ENCODE results near the gene WDR4.
"Not testable (repeated sequence)": the region's sequence is repeated elsewhere in the genome, so short reads cannot be mapped to it uniquely, and the experiment has no call there.

The WDR4 gene

DNA sequence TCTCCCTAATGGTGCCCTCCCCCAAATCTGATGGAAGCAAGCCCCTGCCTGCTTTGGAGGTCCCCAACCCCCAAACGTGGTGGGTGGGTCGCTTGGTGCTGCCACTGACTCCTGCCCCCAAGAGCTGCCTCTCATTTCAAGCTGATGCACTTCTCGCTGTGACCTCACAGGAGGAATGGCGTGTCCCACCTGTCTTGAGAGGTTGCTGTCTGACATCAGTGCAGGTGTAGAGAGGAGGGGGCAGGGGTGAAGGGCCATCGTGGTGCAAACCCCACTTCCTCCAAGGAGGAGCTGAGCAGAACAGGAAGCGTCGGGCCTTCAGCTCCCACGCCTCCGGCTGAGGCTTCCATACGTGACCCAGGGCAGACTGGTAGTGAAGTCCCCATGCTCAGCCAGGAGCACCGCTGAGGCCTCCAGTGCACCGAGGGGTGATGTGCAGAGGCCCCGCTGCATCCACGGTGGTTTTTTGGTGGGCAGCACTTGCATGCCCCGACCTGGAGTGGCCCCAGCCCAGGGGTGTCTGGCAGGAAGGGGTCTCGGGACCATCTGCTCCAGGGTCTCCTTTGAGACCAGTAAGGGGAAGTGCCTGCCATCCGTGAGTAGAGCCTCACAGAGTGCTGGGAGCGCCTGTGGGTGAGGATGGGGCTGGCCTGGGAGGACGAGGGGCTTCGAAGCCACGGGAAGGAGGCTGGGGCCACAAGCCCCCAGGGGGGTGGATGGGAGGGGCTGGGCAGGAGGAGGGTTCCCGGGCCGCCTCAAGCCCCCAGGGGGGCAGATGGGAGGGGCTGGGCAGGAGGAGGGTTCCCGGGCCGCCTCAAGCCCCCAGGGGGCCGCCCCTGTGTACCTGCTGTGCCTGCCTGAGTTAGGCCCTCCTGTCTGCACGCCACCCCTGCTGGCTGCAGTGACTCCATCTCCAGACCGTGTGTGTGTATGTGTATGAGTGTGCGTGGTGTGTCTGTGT lies 39.8 kb downstream of the WDR4 start:
- no peak for DNase-seq (ENCODE audit: low read depth)

- not testable (repeated sequence) for DNase-seq (ENCODE audit: low read depth)
Observed at GRCh38 chr21:42838212-42838690, 41.1 kb downstream of the WDR4 start.

DNA sequence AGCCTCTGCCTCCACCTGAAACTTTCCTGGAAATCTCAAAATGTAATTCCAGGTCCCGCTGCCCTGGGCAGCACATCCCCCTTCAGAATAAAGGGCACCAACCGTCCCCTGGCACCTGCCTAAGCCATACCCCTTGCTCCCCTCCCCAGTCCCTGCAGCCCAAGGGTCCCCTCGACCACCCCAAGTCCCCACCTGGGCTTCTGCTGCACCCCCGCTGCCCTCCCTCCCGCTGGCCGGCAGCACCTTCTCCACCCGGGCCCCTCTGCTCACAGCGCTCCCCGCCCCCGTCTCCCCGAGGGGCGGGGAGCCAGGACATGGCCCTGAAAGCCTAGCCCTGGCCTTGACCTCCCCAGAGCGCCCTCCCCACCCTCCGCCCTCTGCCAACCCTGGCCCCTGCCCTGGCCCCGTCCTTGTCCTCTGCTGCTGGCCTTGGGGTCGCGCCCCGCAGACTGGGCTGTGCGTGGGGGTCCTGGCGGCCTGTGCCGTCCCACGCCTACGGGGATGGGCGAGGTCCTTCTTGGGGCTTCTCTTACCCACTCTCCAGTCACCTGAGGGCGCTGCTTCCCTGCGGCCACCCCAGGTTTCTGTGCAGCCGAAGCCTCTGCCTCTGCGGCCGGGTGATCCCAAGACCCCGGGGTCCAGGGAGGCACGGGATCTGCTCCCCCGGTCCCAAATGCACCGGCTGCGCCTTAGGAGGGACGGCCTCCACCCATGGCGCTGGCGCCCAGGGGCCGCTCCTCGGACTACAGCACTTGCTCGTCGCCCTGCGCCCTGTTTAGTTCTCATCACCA lies 41.7 kb downstream of the WDR4 start:
- DNase-seq (ENCODE audit: low read depth), result no peak

GRCh38 chr21:42836767-42837301 lies 42.5 kb downstream of the WDR4 start:
- no peak for DNase-seq (ENCODE audit: low read depth)

GRCh38 chr21:42836402-42836666 lies 43.0 kb downstream of the WDR4 start:
- DNase-seq (ENCODE audit: low read depth), result no peak

- DNase-seq (ENCODE audit: low read depth), result no peak
Observed at GRCh38 chr21:42835611-42836401, 43.5 kb downstream of the WDR4 start.

DNA sequence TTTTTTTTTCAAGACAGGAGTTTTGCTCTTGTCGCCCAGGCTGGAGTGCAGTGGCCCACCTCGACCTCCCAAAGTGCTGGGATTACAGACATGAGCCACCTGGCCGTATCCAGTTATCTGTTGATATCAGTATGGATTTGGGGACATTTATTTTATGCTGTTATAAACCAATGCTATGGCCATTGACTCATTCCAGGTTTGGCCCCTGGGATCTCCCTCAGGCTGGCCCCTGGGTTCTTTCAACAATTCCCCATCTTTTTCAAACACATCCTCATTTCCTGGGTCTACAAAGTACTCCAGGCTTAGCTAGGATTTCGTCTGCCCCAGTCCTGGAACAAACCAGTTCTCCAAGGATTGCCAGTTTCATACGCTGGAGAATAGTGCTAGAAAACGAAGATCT lies 44.1 kb downstream of the WDR4 start:
- DNase-seq (ENCODE audit: low read depth), result no peak

DNA sequence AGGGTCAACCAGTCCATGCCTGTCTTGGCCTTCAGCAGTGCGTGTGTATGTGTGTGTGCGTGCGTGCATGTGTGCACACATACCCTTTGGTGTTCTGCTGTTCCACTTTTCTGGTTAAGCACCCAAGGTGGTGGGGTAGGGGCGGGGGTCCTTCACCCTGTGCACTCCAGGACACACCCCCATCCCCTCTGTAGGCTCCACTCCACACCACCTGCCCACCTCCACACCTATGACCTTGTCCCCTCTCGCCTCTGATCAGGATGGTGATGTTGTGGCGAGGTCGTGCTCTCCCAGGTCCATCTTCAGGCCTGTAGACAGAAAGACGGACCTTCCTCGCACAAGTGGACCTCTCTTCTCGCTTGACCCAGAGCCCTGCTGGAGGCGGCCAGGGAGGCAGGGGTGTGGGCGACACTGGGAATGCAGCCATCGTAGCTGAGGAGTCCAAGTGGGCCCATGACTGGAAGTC lies 44.6 kb downstream of the WDR4 start:
- no peak for DNase-seq (ENCODE audit: low read depth)

- DNase-seq (ENCODE audit: low read depth), result no peak
Observed at GRCh38 chr21:42833859-42834725, 45.2 kb downstream of the WDR4 start.

DNA sequence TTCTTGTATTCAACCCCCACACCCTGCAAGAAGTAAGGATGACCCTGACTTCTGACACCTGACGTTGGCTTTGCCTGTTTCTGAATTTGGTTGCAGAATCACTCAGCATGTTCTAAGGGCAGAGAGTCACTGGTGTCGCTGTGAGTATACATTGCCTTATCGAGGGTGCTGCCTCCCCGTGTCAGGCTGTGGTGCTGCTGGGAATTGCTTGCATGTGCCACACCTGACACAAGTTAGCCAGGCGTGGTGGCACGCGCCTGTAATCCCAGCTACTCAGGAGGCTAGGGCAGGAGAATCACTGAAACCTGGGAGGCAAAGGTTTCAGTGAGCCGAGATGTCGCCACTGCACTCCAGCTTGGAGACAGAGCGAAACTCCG lies 45.9 kb downstream of the WDR4 start:
- no peak for DNase-seq (ENCODE audit: low read depth)

- not testable (repeated sequence) for DNase-seq (ENCODE audit: low read depth)
Observed at GRCh38 chr21:42832321-42832630, 47.1 kb downstream of the WDR4 start.

DNA sequence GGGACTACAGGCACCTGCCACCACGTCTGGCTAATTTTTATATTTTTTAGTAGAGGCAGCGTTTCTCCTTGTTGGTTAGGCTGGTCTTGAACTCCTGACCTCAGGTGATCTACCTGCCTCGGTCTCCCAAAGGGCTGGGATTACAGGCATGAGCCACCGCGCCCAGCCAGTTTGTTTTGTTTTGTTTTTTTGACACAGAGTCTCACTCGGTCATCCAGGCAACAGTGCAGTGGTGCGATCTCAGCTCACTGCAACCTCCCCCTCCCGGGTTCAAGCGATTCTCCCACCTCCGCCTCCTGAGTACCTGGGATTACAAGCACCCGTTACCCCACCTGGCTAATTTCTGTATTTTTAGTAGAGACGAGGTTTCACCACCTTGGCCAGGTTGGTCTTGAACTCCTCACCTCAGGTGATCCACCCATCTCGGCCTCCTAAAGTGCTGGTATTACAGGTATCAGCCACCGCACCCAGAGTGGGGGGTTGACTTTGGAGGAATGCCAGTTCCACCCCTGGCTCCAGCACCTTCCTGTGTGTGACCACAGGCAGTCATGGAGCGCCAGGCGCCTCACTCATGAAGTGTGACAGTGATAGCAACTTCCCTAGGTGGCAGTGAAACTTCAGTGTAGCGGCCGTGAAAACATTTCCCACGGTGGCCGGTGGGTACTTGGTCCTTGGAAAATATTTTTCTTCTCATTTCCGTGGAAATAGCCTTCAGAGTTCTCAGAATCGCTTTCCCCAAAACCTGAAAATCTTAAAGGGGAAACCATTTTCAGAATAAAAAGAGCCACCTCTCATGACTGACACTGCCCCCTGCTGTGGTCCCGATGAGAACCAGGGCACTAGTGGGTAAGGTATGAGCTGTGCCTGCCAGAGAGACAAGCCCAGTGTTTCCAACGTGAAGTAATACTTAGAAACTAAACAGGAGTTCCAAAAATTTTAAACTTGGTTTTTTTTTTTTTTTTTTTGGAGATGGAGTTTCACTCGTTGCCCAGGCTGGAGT lies 48.6 kb downstream of the WDR4 start:
- no peak for DNase-seq (ENCODE audit: low read depth)

DNA sequence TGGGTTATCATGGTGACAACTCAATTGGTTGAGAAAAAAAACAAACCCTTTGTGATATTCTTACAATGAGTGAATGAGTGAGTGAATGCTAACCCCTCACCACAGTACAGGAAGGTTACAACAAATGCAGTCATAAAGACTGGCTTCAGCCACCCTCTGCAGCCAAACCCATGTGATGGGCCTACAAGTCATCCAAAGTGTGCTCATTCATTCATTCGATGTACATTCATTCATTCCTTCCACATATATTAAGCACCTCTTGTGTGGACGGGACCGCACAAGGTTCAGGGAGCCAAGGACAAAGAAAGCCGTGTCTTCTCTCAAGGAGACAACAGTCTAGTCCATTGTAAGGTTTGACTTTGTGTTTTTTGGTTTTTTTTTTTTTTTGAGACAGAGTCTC lies 49.4 kb downstream of the WDR4 start:
- DNase-seq (ENCODE audit: low read depth), result no peak

DNA sequence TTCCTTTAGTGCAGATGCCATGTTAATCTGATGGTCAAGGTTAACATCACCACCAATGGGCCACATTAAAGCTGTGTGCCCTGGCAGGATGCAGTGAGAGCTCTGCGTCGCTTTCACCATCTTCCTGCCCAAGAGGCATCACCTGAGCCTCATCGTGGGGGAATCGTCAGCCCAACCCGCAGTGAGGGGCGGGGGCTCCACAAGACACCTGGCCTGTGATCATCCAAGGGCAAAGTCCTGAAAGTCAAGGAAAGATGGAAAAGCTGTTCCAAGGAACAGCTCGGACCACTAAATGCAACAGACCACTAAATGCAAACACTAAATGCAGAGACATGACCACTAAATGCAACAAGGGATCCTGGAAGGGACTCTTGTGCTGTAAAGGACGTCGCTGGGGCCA lies 49.9 kb downstream of the WDR4 start:
- DNase-seq (ENCODE audit: low read depth), result no peak

DNA sequence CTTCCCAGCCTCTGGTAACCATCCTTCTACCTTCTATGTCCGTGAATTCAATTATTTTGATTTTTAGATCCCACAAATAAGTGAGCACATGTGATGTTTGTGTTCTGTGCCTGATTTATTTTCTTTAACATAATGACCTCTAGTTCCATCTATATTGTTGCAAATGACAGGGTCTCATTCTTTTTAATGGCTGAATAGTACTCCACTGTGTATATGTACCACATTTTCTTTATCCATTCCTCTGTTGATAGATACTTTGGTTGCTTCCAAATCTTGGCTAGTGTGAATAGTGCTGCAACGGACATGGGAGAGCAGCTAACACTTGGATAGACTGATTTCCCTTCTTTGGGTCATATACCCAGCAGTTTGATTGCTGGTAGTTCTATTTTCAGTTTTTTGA lies 51.8 kb downstream of the WDR4 start:
- no peak for DNase-seq (ENCODE audit: low read depth)

GRCh38 chr21:42820616-42821465 lies 58.5 kb downstream of the WDR4 start:
- DNase-seq (ENCODE audit: low read depth), result no peak

DNA sequence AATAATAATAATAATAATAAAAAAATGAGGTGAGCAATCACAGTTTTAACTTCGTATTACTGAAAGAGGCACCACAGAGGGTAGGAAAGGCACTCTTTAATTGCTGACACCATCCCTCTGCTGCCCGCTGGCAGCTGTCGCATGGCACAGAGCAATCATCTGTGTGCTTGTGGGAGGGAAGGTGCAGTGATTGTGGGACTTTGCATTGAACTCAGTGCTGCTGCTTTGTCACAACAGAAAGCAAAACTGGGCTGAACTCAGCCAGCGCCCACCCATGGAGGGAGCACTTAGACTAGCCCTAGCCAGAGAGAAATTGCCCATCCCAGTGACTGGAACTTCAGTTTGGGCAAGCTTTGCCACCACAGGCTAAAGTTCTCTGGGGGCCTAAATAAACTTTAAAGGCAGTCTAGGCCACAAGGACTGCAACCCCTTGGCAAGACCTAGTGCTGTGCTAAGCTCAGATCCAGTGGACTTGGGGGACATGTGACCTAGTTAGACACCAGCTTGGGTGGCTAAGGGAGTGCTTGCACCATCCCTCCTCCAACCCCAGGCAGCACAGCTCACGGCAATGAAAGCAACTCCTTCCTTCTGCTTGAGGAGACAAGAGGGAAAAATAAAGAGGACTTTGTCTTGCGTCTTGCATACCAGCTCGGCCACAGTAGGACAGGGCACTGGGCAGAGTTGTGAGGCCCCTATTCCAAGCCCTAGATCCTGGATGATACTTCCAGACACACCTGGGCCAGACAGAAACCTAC lies 59.3 kb downstream of the WDR4 start:
- no peak for DNase-seq (ENCODE audit: low read depth)

DNA sequence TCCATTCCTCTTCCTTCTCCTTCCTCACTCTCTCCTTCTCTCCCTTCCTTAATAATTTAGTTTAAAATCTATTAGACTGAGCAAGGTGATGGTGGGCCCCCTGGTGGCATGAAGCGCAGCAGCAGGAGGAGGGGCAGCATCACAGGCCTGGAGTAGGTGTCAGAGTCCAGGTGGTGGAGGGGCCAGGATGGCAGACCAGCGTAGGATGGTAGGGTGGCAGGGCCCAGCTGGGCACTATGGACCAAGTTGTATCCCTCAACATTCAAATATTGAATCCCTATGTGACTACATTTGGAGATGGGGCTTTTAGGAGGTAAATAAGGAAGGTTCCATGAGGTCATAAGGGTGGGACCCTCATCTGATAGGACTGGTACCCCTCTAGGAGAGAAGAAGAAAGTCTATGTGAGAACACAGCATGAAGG lies 61.0 kb downstream of the WDR4 start:
- no peak for DNase-seq (ENCODE audit: low read depth)
